Epithelial cell of proximal tubule (primary cell): ENCODE data around the gene FOXRED2. TPM values are rescaled to one million over a fixed set of nuclear protein-coding genes. Genes with fewer than 3 reads are reported as not detected.

Experiments used
- DNase-seq: peaks from one replicate; pipeline ENCODE4 v3.0.0-alpha.2; 2011; ENCODE audit warnings: low read depth
- H3K4me3 ChIP-seq: 2 replicates; pipeline ENCODE4 v1.5.1; 2011; ENCODE audit warnings: low read depth, mild to moderate bottlenecking, low read length
- total RNA-seq: library from RNA; depleted of rRNA; stranded (reverse); fragments of >200 nt; gene quantifications from 2 replicates; pipeline ENCODE4 v1.2.3, GENCODE V29; 2015
- TF ChIP-seq, protein P1 (sequence below): conservative IDR thresholded peaks from 2 replicates; pipeline ENCODE4 v1.5.1; 2012; ENCODE audit warnings: low read depth, mild to moderate bottlenecking, low read length

Gene FOXRED2
- total RNA-seq, 1 donor from 2014 or later, result 3.1 TPM

DNA sequence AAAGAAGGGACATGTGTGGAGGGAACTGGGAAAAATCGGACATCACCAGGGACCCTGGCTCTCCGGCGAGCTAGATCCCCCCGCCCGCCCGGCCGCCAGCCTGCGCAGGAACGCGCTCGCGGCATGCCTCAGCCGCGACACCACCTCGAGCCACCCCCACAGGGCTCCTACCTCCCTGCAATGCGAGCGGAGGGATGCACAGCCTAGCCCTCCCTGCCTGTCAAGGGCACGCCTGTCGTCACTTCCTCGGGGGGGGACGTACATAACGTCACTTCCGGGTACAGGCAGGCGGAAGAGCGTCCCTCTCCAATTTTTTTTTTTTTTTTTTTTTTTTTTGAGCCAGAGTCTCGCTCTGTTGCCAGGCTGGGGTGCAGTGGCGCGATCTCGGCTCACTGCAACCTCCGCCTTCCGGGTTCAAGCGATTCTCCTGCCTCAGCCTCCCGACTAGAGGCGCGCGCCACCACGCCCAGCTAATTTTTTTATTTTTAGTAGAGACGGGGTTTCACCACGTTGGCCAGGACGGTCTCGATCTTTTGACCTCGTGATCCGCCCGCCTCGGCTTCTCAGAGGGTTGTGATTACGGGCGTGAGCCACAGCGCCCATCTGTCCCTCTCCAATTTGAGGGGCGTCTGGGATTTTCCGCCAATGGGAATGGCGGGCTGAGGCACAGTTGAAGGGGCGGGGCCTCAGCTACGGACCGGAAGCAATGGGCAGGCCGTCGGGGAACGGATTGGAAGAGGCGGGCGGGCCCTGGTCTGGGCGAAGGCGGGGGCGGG, 25.3 kb downstream of the FOXRED2 start, which contains the start of gene TXN2:
TXN2 (minus strand) TSS at position 248 of the 776 bp plus-strand sequence. CDS start 803 bp downstream, outside the sequence.
- TF ChIP-seq, protein P1, sequence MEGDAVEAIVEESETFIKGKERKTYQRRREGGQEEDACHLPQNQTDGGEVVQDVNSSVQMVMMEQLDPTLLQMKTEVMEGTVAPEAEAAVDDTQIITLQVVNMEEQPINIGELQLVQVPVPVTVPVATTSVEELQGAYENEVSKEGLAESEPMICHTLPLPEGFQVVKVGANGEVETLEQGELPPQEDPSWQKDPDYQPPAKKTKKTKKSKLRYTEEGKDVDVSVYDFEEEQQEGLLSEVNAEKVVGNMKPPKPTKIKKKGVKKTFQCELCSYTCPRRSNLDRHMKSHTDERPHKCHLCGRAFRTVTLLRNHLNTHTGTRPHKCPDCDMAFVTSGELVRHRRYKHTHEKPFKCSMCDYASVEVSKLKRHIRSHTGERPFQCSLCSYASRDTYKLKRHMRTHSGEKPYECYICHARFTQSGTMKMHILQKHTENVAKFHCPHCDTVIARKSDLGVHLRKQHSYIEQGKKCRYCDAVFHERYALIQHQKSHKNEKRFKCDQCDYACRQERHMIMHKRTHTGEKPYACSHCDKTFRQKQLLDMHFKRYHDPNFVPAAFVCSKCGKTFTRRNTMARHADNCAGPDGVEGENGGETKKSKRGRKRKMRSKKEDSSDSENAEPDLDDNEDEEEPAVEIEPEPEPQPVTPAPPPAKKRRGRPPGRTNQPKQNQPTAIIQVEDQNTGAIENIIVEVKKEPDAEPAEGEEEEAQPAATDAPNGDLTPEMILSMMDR, result no peak
- peak; percentile 41 for DNase-seq
- H3K4me3 ChIP-seq, result peak within 1 kb of the TSS; percentile 86

DNA sequence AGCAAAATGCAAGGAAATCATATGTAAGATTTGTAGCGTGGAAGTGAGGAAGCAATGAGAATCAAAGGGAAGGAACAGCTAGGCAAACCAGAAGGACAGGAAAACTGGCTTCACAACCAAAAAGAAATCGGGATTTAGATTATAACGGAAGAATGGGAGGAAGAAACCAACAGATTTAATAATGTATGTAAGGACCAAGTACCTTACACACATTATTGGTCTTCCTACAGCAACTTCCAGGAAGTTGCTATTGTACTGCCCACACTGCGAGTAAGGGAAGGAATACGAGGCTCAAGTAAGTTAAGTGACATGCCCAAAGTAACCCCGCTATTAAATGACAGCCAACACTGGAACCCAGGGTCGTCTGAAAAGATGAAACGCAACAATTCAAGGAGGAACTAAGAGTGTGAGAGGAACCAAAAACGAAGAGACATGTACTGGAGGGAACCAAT, 25.9 kb downstream of the FOXRED2 start:
- peak; percentile 44 for DNase-seq
- peak overlapping the region; percentile 86 for H3K4me3 ChIP-seq
- TF ChIP-seq, protein P1, result no peak

DNA sequence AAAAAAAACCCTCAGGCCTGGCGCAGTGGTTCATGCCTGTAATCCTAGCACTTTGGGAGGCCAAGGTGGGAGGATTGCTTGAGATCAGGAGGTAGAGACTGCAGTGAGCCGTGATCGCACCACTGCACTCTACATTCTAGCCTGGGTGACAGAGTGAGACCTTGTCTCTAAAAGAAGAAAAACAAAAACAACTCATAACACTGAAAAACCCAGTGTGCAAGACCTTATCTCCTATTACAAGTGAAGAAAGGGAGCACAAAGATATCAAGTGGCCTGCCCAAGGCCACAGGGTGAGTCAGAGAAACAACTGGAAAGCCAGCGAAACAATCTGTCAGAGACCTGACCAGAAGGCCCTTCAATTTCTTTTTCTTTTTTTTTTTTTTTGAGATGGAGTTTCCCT, 27.9 kb downstream of the FOXRED2 start:
- no peak for DNase-seq
- no peak overlapping the region for H3K4me3 ChIP-seq
- TF ChIP-seq, protein P1, result no peak

DNA sequence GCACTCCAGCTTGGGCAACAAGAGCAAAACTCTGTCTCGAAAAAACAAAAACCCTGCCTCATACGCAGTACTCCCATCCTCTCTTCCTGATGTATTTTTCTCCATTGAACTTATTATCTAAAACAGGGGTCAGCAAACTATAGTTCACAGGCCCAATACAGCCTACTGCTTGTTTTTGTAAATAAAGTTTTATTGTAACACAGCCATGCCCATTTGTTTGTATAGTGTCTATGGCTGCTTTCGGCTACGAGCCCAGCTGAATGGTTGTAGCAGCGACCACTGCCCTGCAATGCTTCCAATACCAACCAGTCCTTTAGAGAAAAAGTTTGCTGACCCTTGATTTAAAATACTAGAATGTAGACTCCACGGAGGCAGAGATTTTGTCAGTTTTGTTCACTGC, 31.5 kb downstream of the FOXRED2 start:
- TF ChIP-seq, protein P1, result no peak

DNA sequence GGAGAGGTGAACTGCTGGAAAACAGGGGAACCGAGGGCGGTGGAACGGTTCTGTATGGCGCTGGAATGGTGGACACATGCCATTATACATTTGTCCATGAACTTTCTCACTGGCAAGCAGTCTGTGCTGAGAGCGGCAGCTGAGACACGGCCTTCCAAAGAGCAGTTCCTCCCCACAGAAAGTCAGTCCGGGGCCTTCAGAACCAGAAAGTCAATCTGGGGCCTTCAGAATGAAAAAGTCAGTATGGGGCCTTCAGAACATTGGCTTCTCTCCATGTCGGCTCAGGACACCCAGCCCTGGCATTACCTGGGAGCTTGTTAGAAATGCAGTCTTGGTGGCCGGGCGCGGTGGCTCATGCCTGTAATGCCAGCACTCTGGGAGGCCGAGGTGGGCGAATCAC, 34.2 kb downstream of the FOXRED2 start:
- no peak overlapping the region for H3K4me3 ChIP-seq
- no peak for DNase-seq
- TF ChIP-seq, protein P1, result no peak

More for the DNA sequence above, 31.5 kb downstream of the FOXRED2 start:
- DNase-seq, result no peak
- H3K4me3 ChIP-seq, result no peak overlapping the region

DNA sequence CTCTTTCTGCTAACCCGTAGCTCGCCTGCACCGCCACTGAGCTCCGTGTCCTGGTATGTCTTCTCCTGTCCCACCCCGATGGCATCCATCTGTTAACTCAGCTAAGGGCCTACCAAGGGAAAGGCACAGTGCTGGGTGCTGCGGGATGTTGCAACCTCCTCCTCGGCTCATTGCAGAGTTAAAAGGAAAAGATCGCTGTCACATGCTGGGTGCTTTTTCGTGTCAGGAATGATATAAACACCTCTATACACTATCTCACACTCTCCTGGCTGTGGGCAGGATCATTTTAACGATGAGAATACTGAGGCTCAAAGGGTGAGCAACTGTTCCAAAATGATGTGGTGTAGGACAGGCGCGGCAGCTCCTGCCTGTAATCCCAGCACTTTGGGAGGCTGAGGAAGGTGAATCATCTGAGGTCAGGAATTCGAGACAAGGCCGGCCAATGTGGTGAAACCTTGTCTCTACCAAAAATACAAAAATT, 35.5 kb downstream of the FOXRED2 start:
- TF ChIP-seq, protein P1, result no peak
- H3K4me3 ChIP-seq, result no peak overlapping the region
- no peak for DNase-seq

DNA sequence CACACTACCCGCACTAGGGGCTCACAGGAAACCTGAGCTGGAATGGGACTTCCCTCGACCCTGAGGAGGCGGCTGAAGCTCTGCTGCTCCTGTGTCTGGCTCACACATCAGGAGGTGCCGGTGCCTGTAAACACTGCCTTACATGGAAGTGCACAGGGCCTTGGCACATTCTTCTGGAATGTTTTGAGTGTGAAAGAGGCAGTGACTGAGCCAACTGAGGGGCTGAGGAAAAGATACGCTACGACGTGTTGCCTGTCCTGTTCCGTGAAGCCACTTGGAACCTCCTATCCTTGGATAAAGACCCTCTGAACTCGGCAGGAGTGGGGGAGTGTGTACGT, 35.9 kb downstream of the FOXRED2 start:
- DNase-seq, result no peak

More for the DNA sequence above, 35.9 kb downstream of the FOXRED2 start:
- H3K4me3 ChIP-seq, result no peak overlapping the region
- TF ChIP-seq, protein P1, result no peak
